Keratinocyte (primary cell): Measurements from ENCODE around the gene ILKAP. TPM values are rescaled to one million over a fixed set of nuclear protein-coding genes. Genes with fewer than 3 reads are reported as not detected.

Experiments
- DNase-seq: peaks from one replicate; pipeline ENCODE4 v3.0.0-alpha.2; 2011; ENCODE audit warnings: low read depth, missing footprints, low spot score
- FAIRE-seq: peaks from 2 replicates; lab custom pipeline; 2011; peaks lifted over from hg19 to GRCh38; lab: Jason Lieb, UNC
- H2AFZ ChIP-seq: 2 replicates; pipeline ENCODE4 v1.6.0; 2012; ENCODE audit warnings: low read length, control low read depth, inconsistent platforms; ENCODE audit not compliant: control insufficient read depth
- H3K27ac ChIP-seq: 2 replicates; pipeline ENCODE4 v1.5.1; 2011; ENCODE audit warnings: low read length; ENCODE audit not compliant: control insufficient read depth, insufficient read depth
- H3K27me3 ChIP-seq: 3 replicates; pipeline ENCODE4 v1.6.0; 2011; ENCODE audit warnings: low read length; ENCODE audit not compliant: control insufficient read depth, insufficient read depth; ENCODE audit errors: extremely low read depth
- H3K36me3 ChIP-seq, 2 experiments: 2 replicates in 1 of 2; 3 replicates in 1 of 2; pipeline ENCODE4 v1.5.1; 2011; ENCODE audit warnings: low read length in 2 of 2, mild to moderate bottlenecking in 1 of 2; ENCODE audit not compliant: control insufficient read depth in 2 of 2, insufficient read depth in 2 of 2; ENCODE audit errors: extremely low read depth in 1 of 2
- H3K4me1 ChIP-seq: 3 replicates; pipeline ENCODE4 v1.5.1; 2011; ENCODE audit warnings: low read length; ENCODE audit not compliant: control insufficient read depth, insufficient read depth; ENCODE audit errors: extremely low read depth
- H3K4me2 ChIP-seq: 3 replicates; pipeline ENCODE4 v1.6.0; 2011; ENCODE audit warnings: low read depth, low read length; ENCODE audit not compliant: control insufficient read depth, insufficient read depth; ENCODE audit errors: extremely low read depth
- H3K4me3 ChIP-seq, 3 experiments: fragments of 200-600 bp in 1 of 3; sonication (generic) in 1 of 3; 2 replicates in 2 of 3; 3 replicates in 1 of 3; pipeline ENCODE4 v1.5.1; 2011 to 2016; ENCODE audit warnings: low read length in 3 of 3, mild to moderate bottlenecking in 3 of 3, control low read depth in 2 of 3, inconsistent platforms in 1 of 3, low read depth in 1 of 3, mixed read lengths in 1 of 3, mixed run types in 1 of 3, moderate library complexity in 1 of 3; ENCODE audit not compliant: control insufficient read depth in 2 of 3, insufficient read depth in 2 of 3; ENCODE audit errors: extremely low read depth in 1 of 3
- H3K79me2 ChIP-seq: 2 replicates; pipeline ENCODE4 v1.6.0; 2012; ENCODE audit warnings: low read length; ENCODE audit not compliant: control insufficient read depth, insufficient read depth
- H3K9ac ChIP-seq: 3 replicates; pipeline ENCODE4 v1.6.0; 2011; ENCODE audit warnings: low read length; ENCODE audit not compliant: control insufficient read depth, insufficient read depth; ENCODE audit errors: extremely low read depth
- H3K9me1 ChIP-seq: 3 replicates; pipeline ENCODE4 v1.6.0; 2011; ENCODE audit warnings: low read length; ENCODE audit not compliant: control insufficient read depth, insufficient read depth; ENCODE audit errors: extremely low read depth
- H3K9me3 ChIP-seq: 2 replicates; pipeline ENCODE4 v1.5.1; 2012; ENCODE audit warnings: low read depth, low read length; ENCODE audit not compliant: control insufficient read depth
- H4K20me1 ChIP-seq: 3 replicates; pipeline ENCODE4 v1.6.0; 2011; ENCODE audit warnings: low read length; ENCODE audit not compliant: control insufficient read depth, insufficient read depth; ENCODE audit errors: extremely low read depth
- CTCF ChIP-seq, 3 experiments: IDR thresholded peaks in 1 of 3; conservative IDR thresholded peaks in 1 of 3; optimal IDR thresholded peaks in 1 of 3; 2 replicates in 2 of 3; 3 replicates in 1 of 3; pipeline versions ENCODE3 to v1.5.1; 2011; ENCODE audit warnings: low read length in 3 of 3, mild to moderate bottlenecking in 3 of 3, moderate library complexity in 2 of 3, control low read depth in 1 of 3, inconsistent platforms in 1 of 3; ENCODE audit not compliant: insufficient read depth in 2 of 3; ENCODE audit errors: extremely low read depth in 1 of 3
- EZH2 ChIP-seq: IDR thresholded peaks from one replicate; pipeline ENCODE4 v1.6.1; 2012; ENCODE audit warnings: inconsistent platforms, mild to moderate bottlenecking, low read length, moderate library complexity
- dilution Hi-C: fragments of 300-500 bp; cut with MboI; formaldehyde crosslinking; loops from one replicate; pipeline ENCODE4 v1.7.0; 2020; ENCODE audit warnings: low sequenced_read_pairs; ENCODE audit not compliant: extremely low pct_ligation_motif_present
- polyA plus RNA-seq, 5 experiments: library from polyadenylated mRNA; depleted of rRNA in 3 of 5; stranded (reverse) in 3 of 5; stranded (forward) in 1 of 5; unstranded in 1 of 5; fragments of >200 nt; gene quantifications; 1 replicate in 1 of 5; 2 replicates in 3 of 5; 3 replicates in 1 of 5; pipeline versions ENCODE4 v1.2.1 to v1.2.3, GENCODE V29; 2011 to 2012; ENCODE audit warnings: missing spikeins in 2 of 5, low read depth in 1 of 5, low replicate concordance in 1 of 5

ILKAP gene
- polyA plus RNA-seq, 1 donor (not counting 4 experiments of a cell fraction or from before 2014, with no cell fraction given), result 39.1 TPM

- Histone ChIP-seq H3K4me1 (no peaks in the 10 kb centered on the region), H4K20me1 (no peaks in the 10 kb centered on the region), H3K9ac (no peak overlapping the region), H3K27ac (no peak overlapping the region), H3K4me3 (no peak overlapping the region), H3K9me3 (no peaks in the 10 kb centered on the region), H3K36me3 (no peaks in the 10 kb centered on the region), H2AFZ (no peak overlapping the region), H3K27me3 (peaks cover 62% of the 10 kb centered on the region), H3K79me2 (no peaks in the 10 kb centered on the region), H3K9me1 (no peaks in the 10 kb centered on the region), H3K4me2 (no peak overlapping the region)
- TF ChIP-seq EZH2 (no peak), CTCF (optimal IDR thresholded peaks at IDR 0.05 in 1 of 3, IDR thresholded peaks at IDR 0.05 in 1 of 3, conservative IDR thresholded peaks at IDR 0.05 in 1 of 3; ENCODE audit: extremely low read depth in 1 of 3, insufficient read depth in 2 of 3, low read length in 3 of 3) (no peak)
- no peak for DNase-seq
- dilution Hi-C loops, result no loop called here
- FAIRE-seq, result no peak
Measured at GRCh38 chr2:238233625-238234024, 30.1 kb upstream of the ILKAP start.

GRCh38 chr2:238231809-238232208, 28.3 kb upstream of the ILKAP start:
- Histone ChIP-seq H3K9me1 (no peaks in the 10 kb centered on the region), H3K36me3 (no peaks in the 10 kb centered on the region), H3K4me1 (peaks cover 3% of the 10 kb centered on the region), H3K4me3 (peak overlapping the region in 1 of 3 experiments; percentile 49), H4K20me1 (no peaks in the 10 kb centered on the region), H3K9ac (no peak overlapping the region), H3K27me3 (peaks cover 59% of the 10 kb centered on the region), H2AFZ (no peak overlapping the region), H3K27ac (no peak overlapping the region), H3K4me2 (peak overlapping the region; percentile 54), H3K79me2 (no peaks in the 10 kb centered on the region), H3K9me3 (no peaks in the 10 kb centered on the region)
- no peak for FAIRE-seq
- dilution Hi-C loops, result no loop called here
- no peak for DNase-seq
- TF ChIP-seq CTCF (optimal IDR thresholded peaks at IDR 0.05 in 1 of 3, IDR thresholded peaks at IDR 0.05 in 1 of 3, conservative IDR thresholded peaks at IDR 0.05 in 1 of 3; ENCODE audit: extremely low read depth in 1 of 3, insufficient read depth in 2 of 3, low read length in 3 of 3), result no peak
- TF ChIP-seq EZH2, result no peak
